Lower lobe of right lung (tissue), 2 donors: ENCODE measurements around the gene IKZF2. TPM values are rescaled to one million over a fixed set of nuclear protein-coding genes. Genes with fewer than 3 reads are reported as not detected.

Experiments used
- ATAC-seq, 2 donors: fragments of 200-7000 bp; cut with Tn5 transposase; one replicate each; pipeline ENCODE4 v1.9.1; 2020 to 2022; ENCODE audit warnings: mild to moderate bottlenecking in 2 of 2, moderate library complexity in 2 of 2
- DNase-seq: peaks from one replicate; pipeline ENCODE4 v3.0.0-alpha.2; 2020
- H3K27ac ChIP-seq: fragments of 200-600 bp; one replicate; pipeline ENCODE4 v1.8.0; 2022
- H3K27me3 ChIP-seq: fragments of 200-600 bp; one replicate; pipeline ENCODE4 v1.8.0; 2022; ENCODE audit warnings: low read depth
- H3K36me3 ChIP-seq: fragments of 200-600 bp; one replicate; pipeline ENCODE4 v1.8.0; 2022; ENCODE audit warnings: mild to moderate bottlenecking
- H3K4me1 ChIP-seq: fragments of 200-600 bp; one replicate; pipeline ENCODE4 v1.8.0; 2022
- H3K4me3 ChIP-seq: fragments of 200-600 bp; one replicate; pipeline ENCODE4 v1.8.0; 2022; ENCODE audit warnings: mild to moderate bottlenecking
- H3K9me3 ChIP-seq: fragments of 200-600 bp; one replicate; pipeline ENCODE4 v1.8.0; 2022
- intact Hi-C: fragments of 100-400 bp; cut with DNase I; formaldehyde crosslinking; loops from one replicate; pipeline ENCODE4 v1.11.0; 2022
- total RNA-seq: library from RNA; stranded (reverse); fragmentation: NEBNext Ultra II Directional; extraction: Animal tissue kit (Norgen Biotek cat#: 25700); gene quantifications from one replicate; pipeline ENCODE4 v1.2.1, GENCODE V29; 2021
- TF ChIP-seq, protein P1 (sequence below): fragments of 200-600 bp; IDR thresholded peaks from one replicate; pipeline ENCODE4 v1.8.0; 2022; ENCODE audit warnings: antibody characterized with exemption, mild to moderate bottlenecking
- donor health status: DM: no; HTN: yes; CAD: no; lungs with severe emphysema.

The IKZF2 gene
- total RNA-seq, 1 donor from 2014 or later: 16.5 TPM

DNA sequence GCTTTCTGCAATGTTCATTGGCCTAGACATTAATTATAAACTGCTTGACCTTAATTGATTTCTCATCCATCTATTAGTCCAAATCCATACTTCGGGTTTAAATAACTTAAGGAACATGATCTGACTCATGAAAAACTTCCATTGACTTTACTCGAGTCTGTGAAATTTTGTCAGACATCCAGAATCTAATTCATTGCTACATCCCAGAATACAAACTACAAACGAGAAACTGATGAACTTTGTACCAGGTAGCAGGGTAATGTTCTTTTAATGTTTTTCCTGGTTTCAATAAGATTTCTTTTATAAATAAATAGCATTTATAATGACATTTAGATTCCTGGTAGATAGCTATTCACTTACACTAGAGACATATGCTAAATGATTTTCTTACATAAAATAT, 36.0 kb upstream of the IKZF2 start:
- TF ChIP-seq, protein P1, sequence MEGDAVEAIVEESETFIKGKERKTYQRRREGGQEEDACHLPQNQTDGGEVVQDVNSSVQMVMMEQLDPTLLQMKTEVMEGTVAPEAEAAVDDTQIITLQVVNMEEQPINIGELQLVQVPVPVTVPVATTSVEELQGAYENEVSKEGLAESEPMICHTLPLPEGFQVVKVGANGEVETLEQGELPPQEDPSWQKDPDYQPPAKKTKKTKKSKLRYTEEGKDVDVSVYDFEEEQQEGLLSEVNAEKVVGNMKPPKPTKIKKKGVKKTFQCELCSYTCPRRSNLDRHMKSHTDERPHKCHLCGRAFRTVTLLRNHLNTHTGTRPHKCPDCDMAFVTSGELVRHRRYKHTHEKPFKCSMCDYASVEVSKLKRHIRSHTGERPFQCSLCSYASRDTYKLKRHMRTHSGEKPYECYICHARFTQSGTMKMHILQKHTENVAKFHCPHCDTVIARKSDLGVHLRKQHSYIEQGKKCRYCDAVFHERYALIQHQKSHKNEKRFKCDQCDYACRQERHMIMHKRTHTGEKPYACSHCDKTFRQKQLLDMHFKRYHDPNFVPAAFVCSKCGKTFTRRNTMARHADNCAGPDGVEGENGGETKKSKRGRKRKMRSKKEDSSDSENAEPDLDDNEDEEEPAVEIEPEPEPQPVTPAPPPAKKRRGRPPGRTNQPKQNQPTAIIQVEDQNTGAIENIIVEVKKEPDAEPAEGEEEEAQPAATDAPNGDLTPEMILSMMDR: no peak
- Histone ChIP-seq H3K4me3 (no peak overlapping the region), H3K27me3 (no peaks in the 10 kb centered on the region), H3K36me3 (no peaks in the 10 kb centered on the region), H3K4me1 (peaks cover 6% of the 10 kb centered on the region), H3K9me3 (no peaks in the 10 kb centered on the region), H3K27ac (no peak overlapping the region)
- ATAC-seq: no peak
- no peak for DNase-seq
- intact Hi-C loops: no loop called here

DNA sequence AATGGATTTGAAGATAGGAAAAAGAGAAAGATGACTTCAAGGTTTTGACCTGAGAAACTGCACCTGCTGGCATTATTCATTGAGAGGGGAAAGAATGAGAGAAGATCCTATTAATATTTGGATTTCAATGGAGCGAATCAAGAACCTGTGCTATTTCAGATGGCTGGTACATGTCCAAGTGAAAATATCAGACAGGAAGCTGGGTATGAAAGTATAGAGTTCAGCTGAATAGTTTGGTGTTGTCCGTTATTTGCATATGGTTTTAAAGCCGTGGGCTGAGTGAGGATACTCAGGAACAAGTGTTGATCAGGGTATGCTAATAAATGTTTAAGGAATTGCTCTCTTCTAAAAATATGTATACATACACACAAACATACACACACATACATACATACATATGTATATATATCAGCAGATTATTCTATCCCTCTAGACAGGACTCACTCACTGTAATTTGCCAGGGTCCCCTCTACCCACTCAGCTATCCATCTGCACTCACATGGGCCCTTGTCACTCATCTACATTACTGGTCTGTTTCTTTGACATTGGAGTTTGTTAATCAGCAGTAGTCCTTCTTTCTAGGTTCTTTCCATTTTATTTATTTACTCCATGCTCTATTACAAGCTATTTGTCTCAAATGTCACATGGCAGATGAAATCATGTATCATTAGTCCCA, 33.9 kb upstream of the IKZF2 start:
- Histone ChIP-seq H3K4me1 (peaks cover 6% of the 10 kb centered on the region), H3K27ac (no peak overlapping the region), H3K27me3 (no peaks in the 10 kb centered on the region), H3K4me3 (no peak overlapping the region), H3K9me3 (no peaks in the 10 kb centered on the region), H3K36me3 (no peaks in the 10 kb centered on the region)
- DNase-seq (no peak), ATAC-seq (no peak)
- TF ChIP-seq, protein P1: no peak
- intact Hi-C loops: no loop called here

DNA sequence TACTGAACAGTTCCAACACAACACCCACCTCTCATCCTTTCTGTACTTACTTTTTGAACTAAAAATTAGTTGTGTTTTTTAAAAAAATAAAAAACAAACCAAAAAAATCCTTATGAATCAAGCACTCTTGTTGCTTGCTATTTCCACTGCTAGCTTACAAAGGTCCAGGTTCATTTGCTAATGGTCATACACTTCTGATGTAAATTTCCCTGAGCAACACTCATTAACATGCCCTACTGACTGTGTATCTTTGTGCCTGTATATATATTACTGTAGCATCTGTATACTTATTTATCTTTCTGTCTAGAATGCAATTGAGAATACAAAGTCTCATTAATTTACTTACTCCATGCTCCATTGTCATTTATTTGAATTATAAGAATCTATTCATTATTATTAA, 30.3 kb upstream of the IKZF2 start:
- no peak for DNase-seq
- no peaks in the 10 kb centered on the region for H3K27me3 ChIP-seq
- TF ChIP-seq, protein P1: no peak
- H3K4me1 ChIP-seq: no peaks in the 10 kb centered on the region
- no peak overlapping the region for H3K27ac ChIP-seq
- intact Hi-C loops: no loop called here
- H3K36me3 ChIP-seq: no peaks in the 10 kb centered on the region
- no peak overlapping the region for H3K4me3 ChIP-seq
- H3K9me3 ChIP-seq: no peaks in the 10 kb centered on the region
- ATAC-seq: no peak

DNA sequence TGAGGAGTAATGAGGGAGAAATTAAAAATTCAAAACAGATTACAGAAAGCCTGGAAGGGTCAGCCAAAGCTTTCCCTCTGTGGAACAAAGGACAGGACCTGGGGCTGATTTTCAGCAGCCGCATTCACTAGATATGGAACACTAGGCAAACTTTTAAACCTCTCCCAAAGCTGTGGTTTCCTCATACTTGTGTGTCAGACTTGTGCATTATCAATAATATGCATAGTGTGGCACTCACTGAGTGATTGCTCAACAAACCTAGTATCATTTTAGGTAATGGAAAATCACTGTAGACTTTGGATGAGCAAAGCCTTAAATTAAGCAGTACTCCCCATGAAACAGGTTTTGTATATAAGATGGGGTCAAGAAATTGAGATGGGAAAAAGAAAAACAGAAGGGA, 26.3 kb upstream of the IKZF2 start:
- no peak for ATAC-seq
- TF ChIP-seq, protein P1: no peak
- no peak for DNase-seq

DNA sequence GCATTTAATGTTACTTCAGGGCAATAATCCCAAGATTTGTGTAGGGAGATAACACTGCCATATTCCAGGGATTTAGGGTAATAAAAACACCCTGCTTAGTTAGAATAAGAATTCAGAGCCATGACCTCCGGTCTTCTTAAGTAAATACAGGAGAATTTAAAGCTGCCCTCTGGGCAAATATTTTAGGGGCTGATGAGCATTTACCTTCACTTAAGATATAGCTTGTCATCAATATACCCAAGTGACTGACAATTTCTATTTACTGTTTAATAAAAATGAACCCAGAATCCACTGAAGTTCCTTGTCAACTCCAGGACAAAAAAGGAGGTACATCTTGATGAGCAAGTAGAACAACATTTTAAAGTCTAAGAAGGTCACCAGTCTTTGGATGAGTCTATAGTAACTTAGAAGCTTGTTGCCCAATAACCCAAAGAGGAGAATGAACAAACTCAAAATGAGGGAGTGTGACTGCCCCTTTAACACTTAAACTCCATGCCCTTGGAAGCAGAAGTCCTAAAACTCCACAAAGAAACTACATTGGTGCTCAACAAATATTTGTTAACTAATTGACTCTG, 24.3 kb upstream of the IKZF2 start:
- intact Hi-C loops: no loop called here
- ATAC-seq: no peak
- Histone ChIP-seq H3K9me3 (no peaks in the 10 kb centered on the region), H3K4me1 (no peaks in the 10 kb centered on the region), H3K4me3 (no peak overlapping the region), H3K27ac (no peak overlapping the region), H3K36me3 (no peaks in the 10 kb centered on the region), H3K27me3 (no peaks in the 10 kb centered on the region)
- no peak for DNase-seq
- TF ChIP-seq, protein P1: no peak

More for the DNA sequence above, 26.3 kb upstream of the IKZF2 start:
- no peaks in the 10 kb centered on the region for H3K27me3 ChIP-seq
- H3K4me3 ChIP-seq: no peak overlapping the region
- no peaks in the 10 kb centered on the region for H3K4me1 ChIP-seq
- no peak overlapping the region for H3K27ac ChIP-seq
- no peaks in the 10 kb centered on the region for H3K9me3 ChIP-seq
- intact Hi-C loops: no loop called here
- no peaks in the 10 kb centered on the region for H3K36me3 ChIP-seq
